ENCODE results near the gene COL20A1. TPM values are rescaled to one million over a fixed set of nuclear protein-coding genes. Genes with fewer than 3 reads are reported as not detected.
A peak's percentile ranks its signal among the peaks of the same experiment; 100 is the strongest.

Gene COL20A1
- total and polyA plus RNA-seq, 3 donors from 2014 or later, result 14.4 to 17.2 (median 17.1) TPM

DNA sequence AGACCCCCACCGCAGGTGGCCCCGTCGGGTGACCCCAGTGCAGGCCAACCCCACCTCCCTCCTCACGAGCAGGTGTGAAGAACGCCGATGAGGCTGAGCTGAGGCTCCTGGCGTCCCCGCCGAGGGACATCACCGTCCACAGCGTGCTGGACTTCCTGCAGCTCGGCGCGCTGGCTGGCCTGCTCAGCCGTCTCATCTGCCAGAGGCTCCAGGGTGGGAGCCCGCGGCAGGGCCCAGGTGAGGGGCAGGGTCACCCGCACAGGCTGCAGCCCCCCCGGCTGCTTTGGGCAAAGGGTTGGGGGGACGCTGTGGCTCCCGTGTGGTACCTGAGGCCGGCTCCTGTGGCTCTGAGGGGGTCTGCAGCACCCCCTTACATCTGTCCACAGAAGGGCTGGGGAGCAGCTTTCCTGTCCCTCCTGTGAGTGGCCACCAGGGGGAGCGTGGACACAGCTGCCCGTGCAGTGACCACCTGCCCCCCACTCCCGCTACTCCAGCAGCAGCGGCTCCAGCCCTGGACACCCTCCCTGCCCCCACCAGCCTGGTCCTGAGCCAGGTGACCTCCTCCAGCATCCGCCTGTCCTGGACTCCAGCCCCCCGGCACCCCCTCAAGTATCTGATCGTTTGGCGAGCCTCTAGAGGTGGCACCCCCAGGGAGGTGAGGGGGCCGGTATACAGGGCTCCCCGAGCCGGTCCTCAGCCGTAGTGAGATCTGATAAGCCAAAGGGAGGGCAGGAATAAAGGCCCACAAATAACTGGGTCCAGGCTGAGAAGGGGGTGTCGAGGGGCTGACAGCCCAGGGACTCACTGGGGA, 16.5 kb downstream of the COL20A1 start:
- DNase-seq, result peak; percentile 54
- no peak overlapping the region for H3K4me3 ChIP-seq
- peaks cover 6% of the 10 kb centered on the region for H3K4me1 ChIP-seq
- H3K27ac ChIP-seq, result no peak overlapping the region
- intact Hi-C loops (cut with DNase I; ENCODE audit: low total_unique reads), result loop anchor here (5.0 kb wide), 1 partner anchor 73 kb away; no protein-coding TSS in a partner anchor
- H3K9me3 ChIP-seq, result no peaks in the 10 kb centered on the region
- H3K27me3 ChIP-seq, result no peaks in the 10 kb centered on the region
- 45 to 55% methylated on average over 12 to 35 of the region's 35 CpGs for WGBS, 2 donors
- TF ChIP-seq, protein P1, sequence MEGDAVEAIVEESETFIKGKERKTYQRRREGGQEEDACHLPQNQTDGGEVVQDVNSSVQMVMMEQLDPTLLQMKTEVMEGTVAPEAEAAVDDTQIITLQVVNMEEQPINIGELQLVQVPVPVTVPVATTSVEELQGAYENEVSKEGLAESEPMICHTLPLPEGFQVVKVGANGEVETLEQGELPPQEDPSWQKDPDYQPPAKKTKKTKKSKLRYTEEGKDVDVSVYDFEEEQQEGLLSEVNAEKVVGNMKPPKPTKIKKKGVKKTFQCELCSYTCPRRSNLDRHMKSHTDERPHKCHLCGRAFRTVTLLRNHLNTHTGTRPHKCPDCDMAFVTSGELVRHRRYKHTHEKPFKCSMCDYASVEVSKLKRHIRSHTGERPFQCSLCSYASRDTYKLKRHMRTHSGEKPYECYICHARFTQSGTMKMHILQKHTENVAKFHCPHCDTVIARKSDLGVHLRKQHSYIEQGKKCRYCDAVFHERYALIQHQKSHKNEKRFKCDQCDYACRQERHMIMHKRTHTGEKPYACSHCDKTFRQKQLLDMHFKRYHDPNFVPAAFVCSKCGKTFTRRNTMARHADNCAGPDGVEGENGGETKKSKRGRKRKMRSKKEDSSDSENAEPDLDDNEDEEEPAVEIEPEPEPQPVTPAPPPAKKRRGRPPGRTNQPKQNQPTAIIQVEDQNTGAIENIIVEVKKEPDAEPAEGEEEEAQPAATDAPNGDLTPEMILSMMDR (IDR thresholded peaks at IDR 0.05), result peak; percentile 69 to 91 (median 83)
- no peak for TF ChIP-seq POLR2A (IDR thresholded peaks at IDR 0.05)
- H3K36me3 ChIP-seq (ENCODE audit: low read depth, missing control alignments), result no peaks in the 10 kb centered on the region

DNA sequence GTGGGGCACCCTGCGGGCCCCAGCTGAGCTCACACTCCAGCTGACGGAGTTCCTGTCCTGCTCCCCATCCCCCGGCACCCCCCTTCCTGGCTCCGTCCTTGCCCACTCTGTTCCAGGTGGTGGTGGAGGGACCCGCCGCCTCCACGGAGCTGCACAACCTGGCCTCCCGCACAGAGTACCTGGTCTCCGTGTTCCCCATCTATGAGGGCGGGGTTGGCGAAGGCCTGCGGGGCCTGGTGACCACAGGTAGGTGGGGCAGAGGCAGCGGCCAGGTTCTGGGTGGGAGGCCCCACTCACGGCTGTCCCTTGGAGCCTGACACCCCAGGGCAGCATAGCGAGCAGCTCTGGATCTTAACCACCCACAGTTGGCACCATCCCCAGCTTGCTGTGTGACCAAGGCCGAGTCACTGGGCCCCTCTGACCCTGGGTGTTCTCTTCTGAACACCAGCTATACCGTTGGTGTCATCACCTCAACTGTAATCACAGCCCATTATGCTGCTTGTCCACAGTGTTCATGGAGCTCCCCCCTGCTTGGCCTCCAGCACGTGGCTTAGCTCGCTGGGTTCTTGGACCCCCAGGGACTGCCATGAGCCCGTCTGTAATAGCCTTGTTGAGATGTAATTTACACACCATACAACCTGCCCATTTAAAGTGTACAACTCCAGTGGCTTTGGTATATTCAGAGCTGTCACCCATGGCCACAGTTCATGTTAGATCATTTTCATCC, 17.4 kb downstream of the COL20A1 start:
- Histone ChIP-seq H3K9me3 (no peaks in the 10 kb centered on the region), H3K36me3 (ENCODE audit: low read depth, missing control alignments) (no peaks in the 10 kb centered on the region), H3K27me3 (no peaks in the 10 kb centered on the region), H3K4me1 (peaks cover 11% of the 10 kb centered on the region), H3K27ac (no peak overlapping the region), H3K4me3 (no peak overlapping the region)
- TF ChIP-seq, protein P1 (IDR thresholded peaks at IDR 0.05), result no peak
- TF ChIP-seq POLR2A (IDR thresholded peaks at IDR 0.05), result no peak
- intact Hi-C loops (cut with DNase I; ENCODE audit: low total_unique reads), result no loop called here
- 50 to 83% methylated on average over 4 to 20 of the region's 20 CpGs for WGBS, 2 donors
- DNase-seq, result no peak

DNA sequence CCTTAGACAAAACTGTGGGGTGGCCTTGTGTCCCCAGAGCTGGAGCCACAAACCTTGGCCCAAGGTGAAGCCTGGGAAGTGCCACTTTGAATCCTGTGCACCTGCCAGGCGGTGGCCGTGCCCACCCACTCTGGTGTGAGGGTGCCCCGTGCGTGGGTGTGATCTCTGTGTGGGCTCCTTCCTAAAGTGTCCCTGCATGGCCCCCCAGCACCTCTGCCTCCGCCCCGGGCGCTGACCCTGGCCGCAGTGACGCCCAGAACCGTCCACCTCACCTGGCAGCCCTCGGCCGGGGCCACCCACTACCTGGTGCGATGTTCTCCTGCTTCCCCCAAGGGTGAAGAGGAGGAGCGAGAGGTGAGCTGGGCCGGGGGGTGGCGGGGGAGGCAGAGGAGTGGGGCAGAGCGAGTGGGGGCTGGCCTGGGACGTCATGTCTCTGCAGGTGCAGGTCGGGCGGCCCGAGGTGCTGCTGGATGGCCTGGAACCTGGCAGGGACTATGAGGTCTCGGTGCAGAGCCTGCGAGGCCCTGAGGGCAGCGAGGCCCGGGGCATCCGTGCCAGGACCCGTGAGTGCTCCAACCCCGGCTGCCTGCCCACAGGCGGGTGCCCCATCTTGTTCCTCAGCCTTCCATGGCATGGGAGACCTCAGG, 18.3 kb downstream of the COL20A1 start:
- WGBS, 2 donors, result 90 to 96% methylated on average over 22 to 28 of the region's 29 CpGs
- H3K4me1 ChIP-seq, result peaks cover 17% of the 10 kb centered on the region
- H3K27me3 ChIP-seq, result no peaks in the 10 kb centered on the region
- intact Hi-C loops (cut with DNase I; ENCODE audit: low total_unique reads), result no loop called here
- TF ChIP-seq, protein P1 (IDR thresholded peaks at IDR 0.05), result no peak
- TF ChIP-seq POLR2A (IDR thresholded peaks at IDR 0.05), result no peak
- H3K36me3 ChIP-seq (ENCODE audit: low read depth, missing control alignments), result no peaks in the 10 kb centered on the region
- H3K9me3 ChIP-seq, result no peaks in the 10 kb centered on the region
- no peak overlapping the region for H3K27ac ChIP-seq
- no peak for DNase-seq
- H3K4me3 ChIP-seq, result no peak overlapping the region

DNA sequence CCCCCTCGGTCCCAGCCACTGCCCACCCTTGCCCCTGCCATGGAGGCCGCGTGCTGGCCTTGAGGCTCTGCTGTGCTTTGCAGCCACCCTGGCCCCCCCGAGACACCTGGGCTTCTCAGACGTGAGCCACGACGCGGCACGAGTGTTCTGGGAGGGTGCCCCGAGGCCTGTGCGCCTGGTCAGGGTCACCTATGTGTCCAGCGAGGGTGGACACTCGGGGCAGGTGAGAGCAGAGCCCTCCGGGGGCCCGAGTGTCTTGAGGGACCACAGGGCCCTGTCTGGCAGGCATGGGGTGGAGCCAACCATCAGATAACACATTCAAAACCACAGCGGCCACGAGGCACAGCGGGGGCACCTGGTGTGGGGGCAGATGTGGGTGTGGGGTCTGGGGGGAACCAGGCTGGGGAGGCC, 18.9 kb downstream of the COL20A1 start:
- Histone ChIP-seq H3K9me3 (no peaks in the 10 kb centered on the region), H3K36me3 (ENCODE audit: low read depth, missing control alignments) (no peaks in the 10 kb centered on the region), H3K27ac (no peak overlapping the region), H3K27me3 (no peaks in the 10 kb centered on the region), H3K4me3 (no peak overlapping the region), H3K4me1 (peaks cover 17% of the 10 kb centered on the region)
- TF ChIP-seq, protein P1 (IDR thresholded peaks at IDR 0.05), result no peak
- TF ChIP-seq POLR2A (IDR thresholded peaks at IDR 0.05), result no peak
- no peak for DNase-seq
- 77% methylated on average over 18 of the region's 18 CpGs; no CpG with 5 or more reads in 1 of the 2 donors for WGBS, 2 donors
- intact Hi-C loops (cut with DNase I; ENCODE audit: low total_unique reads), result no loop called here

All from testis (tissue), 3 donors.